Stimulated activated naive CD4-positive, alpha-beta T cell (primary cell): ENCODE results near the gene CEP290.
"Not testable (repeated sequence)": the region's sequence is repeated elsewhere in the genome, so short reads cannot be mapped to it uniquely, and the experiment has no call there.

Source experiments
- DNase-seq, 6 experiments: peaks; one replicate each; lab custom pipeline; 2025; lab: John Stamatoyannopoulos, UW

CEP290 gene

GRCh38 chr12:88144546-88145468 lies 2.9 kb upstream of the CEP290 start:
- DNase-seq = no peak

GRCh38 chr12:88144037-88144436 lies 2.1 kb upstream of the CEP290 start:
- no peak for DNase-seq

- DNase-seq = peak in 3 of 6 experiments; percentile 2 to 55 (median 46)
Measured at GRCh38 chr12:88142610-88142991, 713 bp upstream of the CEP290 start.

GRCh38 chr12:88141425-88141773 lies 489 bp downstream of the CEP290 start:
- DNase-seq = no peak

DNA sequence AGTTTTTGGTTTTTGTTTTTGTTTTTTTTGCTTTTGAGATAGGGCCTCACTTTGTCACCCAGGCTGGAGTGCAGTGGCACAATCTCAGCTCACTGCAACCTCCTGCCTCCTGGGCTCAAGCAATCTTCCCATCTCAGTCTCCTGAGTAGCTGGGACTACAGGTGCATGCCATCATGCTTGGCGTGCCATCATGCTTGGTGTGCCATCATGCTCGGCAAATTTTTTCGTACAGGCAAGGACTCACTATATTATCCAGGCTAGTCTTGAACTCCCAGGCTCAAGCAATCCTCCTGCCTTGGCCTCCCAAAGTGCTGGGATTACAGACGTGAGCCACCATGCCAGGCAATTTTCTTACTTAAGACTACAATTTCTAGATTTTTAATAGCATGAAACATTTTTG lies 2.2 kb downstream of the CEP290 start:
- DNase-seq = not testable (repeated sequence)

GRCh38 chr12:88133181-88133580 lies 8.7 kb downstream of the CEP290 start:
- DNase-seq = not testable (repeated sequence)

DNA sequence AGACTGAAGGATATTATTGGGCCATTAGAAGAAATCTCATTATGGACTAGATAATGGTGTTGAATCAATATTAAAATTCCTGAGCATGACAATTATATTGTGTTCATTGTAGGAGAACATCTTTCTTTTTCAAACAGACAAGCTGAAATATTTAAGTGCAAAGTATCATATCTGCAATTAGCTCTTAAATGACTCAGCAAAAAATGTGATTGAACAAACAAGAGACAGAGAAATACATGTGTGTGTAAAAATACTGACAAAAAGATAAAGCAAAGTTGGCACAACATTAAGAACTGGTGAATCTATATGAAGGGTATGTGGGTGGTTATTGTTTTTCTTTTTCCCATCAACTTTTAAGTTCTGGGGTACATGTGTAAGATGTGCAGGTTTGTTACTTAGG lies 9.5 kb downstream of the CEP290 start:
- no peak for DNase-seq

GRCh38 chr12:88127855-88128254 lies 14.0 kb downstream of the CEP290 start:
- DNase-seq = no peak

DNA sequence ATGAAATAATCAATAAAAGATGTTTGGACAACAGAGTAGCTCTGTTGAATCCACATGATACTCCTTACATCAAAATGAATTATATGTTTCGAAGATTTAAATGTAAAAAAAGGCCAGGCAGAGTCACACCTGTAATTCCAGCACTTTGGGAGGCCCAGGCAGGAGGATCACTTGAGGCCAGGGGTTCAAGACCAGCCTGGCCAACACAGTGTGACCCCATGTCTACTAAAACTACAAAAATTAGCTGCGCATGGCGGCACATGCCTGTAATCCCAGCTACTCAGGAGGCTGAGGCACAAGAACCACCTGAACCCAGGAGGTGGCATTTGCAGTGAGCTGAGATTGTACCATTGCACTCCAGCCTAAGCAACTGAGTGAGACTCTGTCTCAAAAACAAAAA lies 14.8 kb downstream of the CEP290 start:
- no peak for DNase-seq

DNA sequence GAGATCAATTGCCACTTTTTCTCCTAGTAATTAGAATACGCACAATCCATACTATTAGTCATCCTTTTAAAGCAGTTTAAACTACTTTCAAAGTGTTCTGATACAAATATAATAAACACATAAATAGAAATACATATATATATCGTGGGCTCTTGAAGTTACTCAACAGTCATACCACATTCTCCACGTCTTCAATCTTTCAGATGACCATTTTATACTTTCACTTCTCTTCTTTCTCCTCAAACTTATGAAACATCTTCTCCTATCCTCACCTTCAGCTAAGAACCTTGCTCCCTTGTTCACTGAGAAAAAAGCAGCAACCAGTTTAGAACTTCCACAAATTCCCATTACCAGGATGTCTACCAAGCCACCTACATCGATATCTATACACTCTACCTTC lies 19.2 kb downstream of the CEP290 start:
- no peak for DNase-seq

- no peak for DNase-seq
Measured at GRCh38 chr12:88113871-88114270, 28.0 kb downstream of the CEP290 start.

DNA sequence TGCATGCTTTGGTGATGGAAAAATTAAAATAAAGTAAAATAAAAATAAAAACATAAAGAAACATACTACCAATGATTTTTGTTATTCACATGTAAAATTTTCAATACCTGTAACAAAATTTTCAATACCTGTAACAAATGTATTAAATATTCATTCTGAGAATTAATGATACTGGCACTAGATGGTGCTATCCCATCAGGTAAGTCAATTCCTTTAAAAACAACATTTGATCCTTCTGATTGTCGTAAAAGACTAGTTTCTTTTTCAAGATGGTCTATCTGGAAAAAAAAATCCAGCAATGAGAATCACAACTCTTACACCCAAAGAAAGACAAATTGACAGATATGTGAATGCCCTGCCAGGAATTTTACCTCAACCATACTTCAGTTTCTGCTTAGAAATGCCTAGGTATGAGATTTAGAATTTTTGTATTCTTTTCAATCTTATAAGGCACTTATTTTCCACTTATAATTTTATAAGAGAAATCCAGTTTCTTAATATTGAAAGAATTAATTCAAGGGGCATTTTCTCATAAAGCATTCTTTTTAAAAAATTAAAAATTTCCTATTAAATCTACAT lies 30.7 kb downstream of the CEP290 start:
- peak in 2 of 6 experiments; percentile 6 to 11 for DNase-seq

DNA sequence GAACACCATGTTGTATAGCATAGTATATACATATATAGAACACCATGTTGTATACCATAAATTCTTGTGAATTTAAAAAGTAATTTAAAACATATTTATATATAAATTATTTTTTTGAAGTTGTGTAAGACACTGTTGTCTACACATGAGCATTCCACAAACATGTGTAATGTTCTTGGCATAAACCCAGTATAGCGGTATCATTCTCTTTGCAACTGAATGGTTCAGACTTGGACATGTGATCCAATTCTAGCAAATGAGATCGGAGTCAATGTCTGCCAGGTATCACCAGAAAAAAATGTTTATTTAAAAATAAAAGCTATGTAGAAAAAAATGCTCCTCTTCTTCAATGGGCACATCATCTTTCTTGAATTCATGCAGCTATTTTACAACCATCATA lies 33.9 kb downstream of the CEP290 start:
- no peak for DNase-seq

- no peak for DNase-seq
Measured at GRCh38 chr12:88093573-88093972, 48.3 kb downstream of the CEP290 start.

GRCh38 chr12:88092771-88093170 lies 49.1 kb downstream of the CEP290 start:
- no peak for DNase-seq

DNA sequence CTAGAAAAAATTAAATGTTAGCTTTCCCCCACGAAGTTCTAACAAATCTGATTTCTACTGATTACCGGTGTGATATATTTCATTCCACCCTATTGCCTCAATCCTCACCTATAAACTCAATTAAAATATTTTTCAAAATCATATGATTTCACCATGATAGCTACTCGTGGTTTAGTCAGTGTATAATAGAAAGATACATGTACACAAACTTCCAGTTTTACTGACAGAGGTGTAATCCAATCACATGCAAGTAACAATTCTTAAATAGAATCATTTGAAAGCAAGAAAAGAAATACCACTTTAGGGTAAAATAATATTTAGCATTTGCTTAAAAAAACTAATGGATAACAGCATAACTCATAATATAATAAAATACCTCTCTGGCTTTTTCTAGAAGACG lies 57.7 kb downstream of the CEP290 start:
- DNase-seq = no peak

DNA sequence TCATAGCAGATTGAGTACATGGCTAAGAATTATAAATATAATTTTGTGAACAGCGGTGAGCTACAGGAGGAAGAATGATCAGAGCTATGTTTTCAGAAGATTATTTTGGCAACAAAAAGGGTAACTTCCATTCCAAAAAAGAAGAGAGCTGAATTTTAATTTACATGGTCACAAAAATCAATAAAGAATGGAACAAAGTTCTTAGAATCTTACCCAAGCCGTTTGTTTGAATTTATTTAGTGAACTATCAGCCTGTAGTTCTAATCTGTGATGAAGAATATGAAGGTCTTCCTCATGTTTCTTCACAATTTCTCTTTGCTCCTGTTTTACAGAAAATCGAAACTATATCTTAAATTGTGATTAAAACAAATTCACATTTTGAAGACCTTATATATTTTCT lies 58.3 kb downstream of the CEP290 start:
- no peak for DNase-seq

GRCh38 chr12:88081247-88081646 lies 60.6 kb downstream of the CEP290 start:
- no peak for DNase-seq

- no peak for DNase-seq
Measured at GRCh38 chr12:88067301-88067700, 74.6 kb downstream of the CEP290 start.

DNA sequence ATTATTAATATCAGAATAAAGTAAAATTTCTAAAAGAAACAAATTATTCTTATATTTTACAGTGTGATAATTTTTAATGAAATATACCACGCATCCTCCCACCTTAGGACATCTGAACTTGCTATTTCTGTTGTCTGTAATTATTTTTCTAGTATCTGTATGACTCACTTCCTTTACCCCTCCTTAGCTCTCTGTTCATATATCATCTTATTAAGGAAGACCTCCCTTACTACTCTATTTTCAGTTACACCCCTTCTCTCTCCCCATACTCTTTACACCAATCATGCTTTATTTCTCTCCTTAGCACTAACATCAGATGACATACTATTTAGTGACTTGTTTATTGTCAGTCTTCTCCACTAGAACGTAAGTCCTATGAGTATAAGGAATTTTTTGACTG lies 78.5 kb downstream of the CEP290 start:
- no peak for DNase-seq

DNA sequence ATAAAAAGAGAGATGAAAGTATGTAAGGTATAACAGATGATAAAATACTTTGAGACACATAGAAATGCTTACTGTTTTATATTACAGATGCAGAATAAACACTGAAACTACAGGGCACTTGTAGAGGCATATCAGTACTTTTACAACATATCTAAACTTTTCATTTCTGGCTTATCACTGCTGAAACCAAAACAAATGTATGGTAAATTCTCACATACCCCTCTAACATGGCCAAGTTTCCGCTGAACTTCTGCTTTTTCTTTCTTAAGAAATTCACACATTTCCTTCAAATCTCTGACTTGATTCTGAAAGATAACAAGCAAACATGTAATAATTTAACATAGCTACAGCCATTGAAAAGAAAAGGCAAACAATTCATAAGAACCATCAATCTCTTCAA lies 79.4 kb downstream of the CEP290 start:
- DNase-seq = no peak

DNA sequence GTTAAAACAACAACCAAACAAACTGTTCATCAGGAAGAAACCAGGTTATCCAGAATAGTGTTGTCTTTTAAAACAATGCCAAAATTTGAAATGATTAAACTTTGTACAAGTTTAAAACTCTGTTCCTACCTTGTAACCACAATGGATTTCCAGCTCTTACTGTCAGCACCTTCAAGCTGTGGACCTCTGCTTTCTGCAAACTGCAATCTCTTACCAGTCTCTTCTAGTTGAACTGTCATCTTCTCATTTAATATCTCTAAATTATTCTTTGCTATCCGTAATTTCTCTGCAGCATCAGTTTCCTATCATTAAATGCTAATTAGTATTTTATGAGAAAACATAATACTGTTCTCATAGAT lies 83.2 kb downstream of the CEP290 start:
- no peak for DNase-seq

- no peak for DNase-seq
Measured at GRCh38 chr12:88057994-88058718, 83.7 kb downstream of the CEP290 start.
